Prostate gland (tissue), 2 donors: ENCODE measurements around the gene PRR5L.

Experiments
- POLR2A ChIP-seq: fragments of 450-650 bp; IDR thresholded peaks from one replicate; pipeline ENCODE4 v1.6.1; 2016; ENCODE audit warnings: antibody characterized with exemption, mild to moderate bottlenecking
- POLR2AphosphoS5 ChIP-seq: sonication (generic); formaldehyde crosslinking; IDR thresholded peaks from one replicate; pipeline ENCODE4 v1.6.1; 2017; ENCODE audit warnings: antibody characterized with exemption
- TF ChIP-seq, protein P1 (sequence below), 4 experiments: fragments of 200-600 bp in 2 of 4; fragments of 450-650 bp in 2 of 4; sonication (generic) in 2 of 4; IDR thresholded peaks; 1 replicate in 3 of 4; 2 replicates in 1 of 4; pipeline ENCODE4 v1.5.1; 2016 to 2019; ENCODE audit warnings: antibody characterized with exemption in 4 of 4, mild to moderate bottlenecking in 2 of 4, moderate library complexity in 2 of 4

DNA sequence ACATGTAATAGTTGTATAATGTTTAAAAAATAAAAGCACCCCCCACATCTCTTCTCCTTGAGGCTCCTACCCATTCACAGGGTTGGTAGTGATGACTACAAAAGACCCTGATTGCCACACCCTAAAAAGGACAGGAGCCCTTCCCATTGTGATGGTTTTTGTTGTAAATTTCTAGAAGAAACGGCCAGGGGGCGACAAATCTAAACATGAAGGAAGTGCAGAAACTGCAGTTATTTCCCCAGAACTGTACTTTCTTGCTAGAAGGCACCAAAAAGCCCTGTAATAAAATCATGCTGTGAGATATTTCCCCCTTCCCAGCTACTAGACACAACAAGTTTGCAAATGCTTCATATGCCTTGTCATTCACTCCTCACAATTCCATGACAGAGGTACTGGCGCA lies 10.8 kb downstream of the PRR5L start:
- TF ChIP-seq, protein P1, sequence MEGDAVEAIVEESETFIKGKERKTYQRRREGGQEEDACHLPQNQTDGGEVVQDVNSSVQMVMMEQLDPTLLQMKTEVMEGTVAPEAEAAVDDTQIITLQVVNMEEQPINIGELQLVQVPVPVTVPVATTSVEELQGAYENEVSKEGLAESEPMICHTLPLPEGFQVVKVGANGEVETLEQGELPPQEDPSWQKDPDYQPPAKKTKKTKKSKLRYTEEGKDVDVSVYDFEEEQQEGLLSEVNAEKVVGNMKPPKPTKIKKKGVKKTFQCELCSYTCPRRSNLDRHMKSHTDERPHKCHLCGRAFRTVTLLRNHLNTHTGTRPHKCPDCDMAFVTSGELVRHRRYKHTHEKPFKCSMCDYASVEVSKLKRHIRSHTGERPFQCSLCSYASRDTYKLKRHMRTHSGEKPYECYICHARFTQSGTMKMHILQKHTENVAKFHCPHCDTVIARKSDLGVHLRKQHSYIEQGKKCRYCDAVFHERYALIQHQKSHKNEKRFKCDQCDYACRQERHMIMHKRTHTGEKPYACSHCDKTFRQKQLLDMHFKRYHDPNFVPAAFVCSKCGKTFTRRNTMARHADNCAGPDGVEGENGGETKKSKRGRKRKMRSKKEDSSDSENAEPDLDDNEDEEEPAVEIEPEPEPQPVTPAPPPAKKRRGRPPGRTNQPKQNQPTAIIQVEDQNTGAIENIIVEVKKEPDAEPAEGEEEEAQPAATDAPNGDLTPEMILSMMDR (IDR thresholded peaks at IDR 0.05) = no peak
- no peak for TF ChIP-seq POLR2A
- no peak for TF ChIP-seq POLR2AphosphoS5
